GM12878 (cell line): ENCODE data around the gene USP36. TPM values are rescaled to one million over a fixed set of nuclear protein-coding genes. Genes with fewer than 3 reads are reported as not detected.

Experiments used
- ATAC-seq: fragments of 200-7000 bp; cut with Tn5 transposase; 3 replicates; pipeline ENCODE4 v1.9.1; 2020; ENCODE audit warnings: mild to moderate bottlenecking, moderate library complexity
- BruUV-seq: library from RNA; stranded (reverse); fragments of 400-500 nt; replicated peaks from 2 replicates; lab custom pipeline; 2021; lab: Mats Ljungman, UMichigan
- CTCF ChIA-PET: fragments of 300-600 bp; sonication (Branson Sonifier 250); formaldehyde crosslinking; extraction: SDS; loops from one replicate; lab custom pipeline; 2021; ENCODE audit warnings: inconsistent platforms; lab: Yijun Ruan, JAX
- POLR2A ChIA-PET: fragments of 350-600 bp; formaldehyde crosslinking; extraction: SDS; loops from one replicate; lab custom pipeline; 2021; ENCODE audit warnings: inconsistent platforms; lab: Charles Lee
- RAD21 ChIA-PET: fragments of 300-600 bp; sonication (Branson Sonifier 250); formaldehyde crosslinking; loops from one replicate; lab custom pipeline; 2023; ENCODE audit warnings: antibody characterized with exemption; ENCODE audit not compliant: unreplicated experiment; lab: Charles Lee
- SMC1A ChIA-PET: fragments of 300-600 bp; sonication (Branson Sonifier 250); formaldehyde crosslinking; loops from one replicate; lab custom pipeline; 2023; ENCODE audit not compliant: unreplicated experiment, uncharacterized antibody; lab: Charles Lee
- DNase-seq: peaks from one replicate; pipeline ENCODE4 v3.0.0-alpha.2; 2011; ENCODE audit warnings: low read depth, low spot score
- FAIRE-seq: peaks from 3 replicates; lab custom pipeline; 2011; peaks lifted over from hg19 to GRCh38; lab: Jason Lieb, UNC
- H2AFZ ChIP-seq: 2 replicates; pipeline ENCODE4 v1.6.0; 2011; ENCODE audit warnings: low read depth, low read length, control low read depth; ENCODE audit not compliant: control insufficient read depth
- H3K27ac ChIP-seq: 2 replicates; pipeline ENCODE4 v1.5.1; 2011; ENCODE audit warnings: control low read depth; ENCODE audit not compliant: control insufficient read depth, insufficient read depth
- H3K27me3 ChIP-seq, 2 experiments: replicated peaks in 1 of 2; 2 replicates each; pipeline versions ENCODE4 v1.6.0 to v1.6.1; 2011; ENCODE audit warnings: low read length in 1 of 2; ENCODE audit not compliant: control insufficient read depth in 2 of 2, insufficient read depth in 2 of 2
- H3K36me3 ChIP-seq, 2 experiments: 2 replicates each; pipeline ENCODE4 v1.5.1; 2011; ENCODE audit warnings: low read length in 1 of 2; ENCODE audit not compliant: control insufficient read depth in 2 of 2, insufficient read depth in 2 of 2
- H3K4me1 ChIP-seq: 2 replicates; pipeline ENCODE4 v1.6.1; 2011; ENCODE audit warnings: mild to moderate bottlenecking, low read length, moderate library complexity, mixed read lengths; ENCODE audit not compliant: control insufficient read depth, insufficient read depth
- H3K4me2 ChIP-seq: 2 replicates; pipeline ENCODE4 v1.6.0; 2011; ENCODE audit warnings: control low read depth; ENCODE audit not compliant: control insufficient read depth, insufficient read depth
- H3K4me3 ChIP-seq: fragments of 200-600 bp; sonication (generic); 2 replicates; pipeline ENCODE4 v1.5.1; 2016
- H3K79me2 ChIP-seq: 2 replicates; pipeline ENCODE4 v1.6.0; 2011; ENCODE audit warnings: low read length; ENCODE audit not compliant: control insufficient read depth, insufficient read depth
- H3K9ac ChIP-seq: 2 replicates; pipeline ENCODE4 v1.8.0; 2011; ENCODE audit warnings: low read length, control low read depth, mixed read lengths; ENCODE audit not compliant: control insufficient read depth, insufficient read depth
- H3K9me3 ChIP-seq: replicated peaks from 3 replicates; pipeline ENCODE4 v1.5.1; 2011; ENCODE audit warnings: mild to moderate bottlenecking, low read length; ENCODE audit not compliant: control insufficient read depth, insufficient read depth
- H4K20me1 ChIP-seq: 2 replicates; pipeline ENCODE4 v1.6.0; 2011; ENCODE audit not compliant: control insufficient read depth, insufficient read depth
- BACH1 ChIP-seq: fragments of 450-650 bp; IDR thresholded peaks from 2 replicates; pipeline ENCODE4 v1.6.1; 2017; ENCODE audit warnings: mild to moderate bottlenecking, borderline replicate concordance
- LARP7 ChIP-seq: fragments of 450-650 bp; IDR thresholded peaks from 2 replicates; pipeline ENCODE4 v1.6.1; 2017; ENCODE audit warnings: mild to moderate bottlenecking
- PKNOX1 ChIP-seq: fragments of 450-650 bp; IDR thresholded peaks from 2 replicates; pipeline ENCODE4 v1.6.1; 2016; ENCODE audit warnings: mild to moderate bottlenecking
- POLR2AphosphoS5 ChIP-seq: IDR thresholded peaks from 2 replicates; pipeline ENCODE4 v1.6.1; 2011; ENCODE audit warnings: mild to moderate bottlenecking, low read length, inconsistent platforms
- SIX5 ChIP-seq: IDR thresholded peaks from 2 replicates; pipeline ENCODE4 v1.6.1; 2011; ENCODE audit warnings: mild to moderate bottlenecking, low read depth, low read length, moderate library complexity; ENCODE audit not compliant: severe bottlenecking
- SMARCA5 ChIP-seq: fragments of 450-650 bp; IDR thresholded peaks from 2 replicates; pipeline ENCODE4 v1.6.1; 2017; ENCODE audit warnings: mild to moderate bottlenecking
- WGBS: methylation state at CpG from one replicate; pipeline ENCODE4 v1.1.6; 2016; ENCODE audit warnings: low lambda C conversion rate; ENCODE audit not compliant: insufficient replicate concordance, insufficient coverage; ENCODE audit errors: missing lambda C conversion rate; 5-methylcytosine and 5-hydroxymethylcytosine counted together
- in situ Hi-C: fragments of 300-500 bp; cut with MboI; formaldehyde crosslinking; loops from 9 replicates; pipeline ENCODE4 v1.14.3; 2018; ENCODE audit warnings: mixed read lengths
- intact Hi-C: fragments of 100-400 bp; cut with micrococcal nuclease; formaldehyde crosslinking; loops from one replicate; pipeline ENCODE4 v1.14.2; 2022; ENCODE audit not compliant: unreplicated experiment
- polyA plus RNA-seq, 11 experiments: library from polyadenylated mRNA; depleted of rRNA in 4 of 11; unstranded in 6 of 11; stranded (reverse) in 5 of 11; fragments of >200 nt; fragmentation: Nextera tagmentation in 4 of 11; fragmentation: Illumina TruSeq in 1 of 11; extraction: Ambion mirVana in 4 of 11; extraction: Trizol in 1 of 11; gene quantifications; 1 replicate in 1 of 11; 2 replicates in 10 of 11; pipeline versions ENCODE4 v1.2.1 to v1.2.3, GENCODE V29; 2011 to 2016; ENCODE audit warnings: inconsistent platforms in 2 of 11, missing spikeins in 2 of 11, low read depth in 1 of 11
- total RNA-seq, 4 experiments: library from RNA; depleted of rRNA in 3 of 4; stranded (reverse); fragments of >200 nt in 3 of 4; fragmentation: Illumina TruSeq in 1 of 4; extraction: Trizol in 1 of 4; gene quantifications; 2 replicates each; pipeline versions ENCODE4 v1.2.1 to v1.2.3, GENCODE V29; 2013 to 2021
- TF ChIP-seq, protein P1 (sequence below): IDR thresholded peaks from 2 replicates; pipeline ENCODE4 v1.6.1; 2012; ENCODE audit warnings: low read depth, low read length, improper control_type of control experiment
- TF ChIP-seq, protein P2 (sequence below): IDR thresholded peaks from 2 replicates; pipeline ENCODE4 v1.6.1; 2012; ENCODE audit warnings: low read depth, low read length, improper control_type of control experiment
- TF ChIP-seq, protein P3 (sequence below): fragments of 450-650 bp; IDR thresholded peaks from 2 replicates; pipeline ENCODE4 v1.6.1; 2017; ENCODE audit warnings: mild to moderate bottlenecking, moderate library complexity
- TF ChIP-seq, protein P4 (sequence below): fragments of 450-650 bp; formaldehyde crosslinking; IDR thresholded peaks from 2 replicates; pipeline ENCODE4 v1.4.0; 2022; ENCODE audit warnings: mild to moderate bottlenecking, moderate library complexity
- TF ChIP-seq, protein P5 (sequence below): fragments of 450-650 bp; IDR thresholded peaks from 2 replicates; pipeline ENCODE4 v1.6.1; 2017; ENCODE audit warnings: mild to moderate bottlenecking

Gene USP36
- total and polyA plus RNA-seq, 10 of the 15 experiments (the other 5 are each of a cell fraction or from before 2014, with no cell fraction given) = 7.2 to 65.7 (median 33.6) TPM

DNA sequence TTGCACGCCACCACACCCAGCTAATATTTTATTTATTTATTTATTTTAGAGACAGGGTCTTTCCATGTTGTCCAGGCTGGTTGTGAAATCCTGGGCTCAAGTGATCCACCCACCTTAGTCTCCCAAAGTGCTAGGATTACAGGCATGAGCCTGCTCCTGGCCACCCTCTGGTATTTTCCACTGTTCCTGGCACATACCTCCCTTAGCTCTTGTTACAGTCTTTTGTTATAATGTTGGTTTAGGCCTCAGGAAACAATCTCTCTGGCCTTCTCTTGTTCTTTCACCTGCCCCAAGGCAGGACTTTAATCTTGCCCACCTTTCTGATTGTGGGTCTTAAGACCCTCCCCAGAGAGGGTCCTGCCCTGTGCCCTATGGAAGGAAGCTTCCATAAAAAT lies 55.0 kb downstream of the USP36 start:
- intact Hi-C loops = no loop called here
- ChIA-PET RAD21 (interaction anchor here (0.7 kb wide), 1 partner anchor 153 kb away, joined by 3 read pairs; no protein-coding TSS in a partner anchor), SMC1A (interaction anchor here (2.0 to 2.3 kb wide), 2 partner anchors 50 to 77 kb away, joined by 7 to 8 read pairs; no protein-coding TSS in a partner anchor), POLR2A (no interaction called here), CTCF (interaction anchor here (1.2 to 2.1 kb wide), 2 partner anchors 15 to 534 kb away, joined by 3 to 7 read pairs; no protein-coding TSS in a partner anchor)
- FAIRE-seq (no peak), DNase-seq (no peak), ATAC-seq (no peak)
- Histone ChIP-seq H3K9ac (no peak overlapping the region), H3K4me2 (no peak overlapping the region), H3K79me2 (peaks cover 18% of the 10 kb centered on the region), H3K4me1 (no peaks in the 10 kb centered on the region; the same call in 1 of the 2 replicates), H4K20me1 (no peaks in the 10 kb centered on the region), H3K36me3 (no peaks in the 10 kb centered on the region), H3K4me3 (no peak overlapping the region), H3K27me3 (no peaks in the 10 kb centered on the region), H3K27ac (no peak overlapping the region), H3K9me3 (no peaks in the 10 kb centered on the region), H2AFZ (no peak overlapping the region)
- no TSS peak for BruUV-seq
- TF ChIP-seq, protein P1, sequence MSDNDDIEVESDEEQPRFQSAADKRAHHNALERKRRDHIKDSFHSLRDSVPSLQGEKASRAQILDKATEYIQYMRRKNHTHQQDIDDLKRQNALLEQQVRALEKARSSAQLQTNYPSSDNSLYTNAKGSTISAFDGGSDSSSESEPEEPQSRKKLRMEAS = no peak
- TF ChIP-seq, protein P2, sequence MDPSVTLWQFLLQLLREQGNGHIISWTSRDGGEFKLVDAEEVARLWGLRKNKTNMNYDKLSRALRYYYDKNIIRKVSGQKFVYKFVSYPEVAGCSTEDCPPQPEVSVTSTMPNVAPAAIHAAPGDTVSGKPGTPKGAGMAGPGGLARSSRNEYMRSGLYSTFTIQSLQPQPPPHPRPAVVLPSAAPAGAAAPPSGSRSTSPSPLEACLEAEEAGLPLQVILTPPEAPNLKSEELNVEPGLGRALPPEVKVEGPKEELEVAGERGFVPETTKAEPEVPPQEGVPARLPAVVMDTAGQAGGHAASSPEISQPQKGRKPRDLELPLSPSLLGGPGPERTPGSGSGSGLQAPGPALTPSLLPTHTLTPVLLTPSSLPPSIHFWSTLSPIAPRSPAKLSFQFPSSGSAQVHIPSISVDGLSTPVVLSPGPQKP = no peak
- TF ChIP-seq POLR2AphosphoS5 (no peak), SMARCA5 (no peak), SIX5 (no peak), LARP7 (no peak), BACH1 (no peak), PKNOX1 (no peak)
- TF ChIP-seq, protein P3, sequence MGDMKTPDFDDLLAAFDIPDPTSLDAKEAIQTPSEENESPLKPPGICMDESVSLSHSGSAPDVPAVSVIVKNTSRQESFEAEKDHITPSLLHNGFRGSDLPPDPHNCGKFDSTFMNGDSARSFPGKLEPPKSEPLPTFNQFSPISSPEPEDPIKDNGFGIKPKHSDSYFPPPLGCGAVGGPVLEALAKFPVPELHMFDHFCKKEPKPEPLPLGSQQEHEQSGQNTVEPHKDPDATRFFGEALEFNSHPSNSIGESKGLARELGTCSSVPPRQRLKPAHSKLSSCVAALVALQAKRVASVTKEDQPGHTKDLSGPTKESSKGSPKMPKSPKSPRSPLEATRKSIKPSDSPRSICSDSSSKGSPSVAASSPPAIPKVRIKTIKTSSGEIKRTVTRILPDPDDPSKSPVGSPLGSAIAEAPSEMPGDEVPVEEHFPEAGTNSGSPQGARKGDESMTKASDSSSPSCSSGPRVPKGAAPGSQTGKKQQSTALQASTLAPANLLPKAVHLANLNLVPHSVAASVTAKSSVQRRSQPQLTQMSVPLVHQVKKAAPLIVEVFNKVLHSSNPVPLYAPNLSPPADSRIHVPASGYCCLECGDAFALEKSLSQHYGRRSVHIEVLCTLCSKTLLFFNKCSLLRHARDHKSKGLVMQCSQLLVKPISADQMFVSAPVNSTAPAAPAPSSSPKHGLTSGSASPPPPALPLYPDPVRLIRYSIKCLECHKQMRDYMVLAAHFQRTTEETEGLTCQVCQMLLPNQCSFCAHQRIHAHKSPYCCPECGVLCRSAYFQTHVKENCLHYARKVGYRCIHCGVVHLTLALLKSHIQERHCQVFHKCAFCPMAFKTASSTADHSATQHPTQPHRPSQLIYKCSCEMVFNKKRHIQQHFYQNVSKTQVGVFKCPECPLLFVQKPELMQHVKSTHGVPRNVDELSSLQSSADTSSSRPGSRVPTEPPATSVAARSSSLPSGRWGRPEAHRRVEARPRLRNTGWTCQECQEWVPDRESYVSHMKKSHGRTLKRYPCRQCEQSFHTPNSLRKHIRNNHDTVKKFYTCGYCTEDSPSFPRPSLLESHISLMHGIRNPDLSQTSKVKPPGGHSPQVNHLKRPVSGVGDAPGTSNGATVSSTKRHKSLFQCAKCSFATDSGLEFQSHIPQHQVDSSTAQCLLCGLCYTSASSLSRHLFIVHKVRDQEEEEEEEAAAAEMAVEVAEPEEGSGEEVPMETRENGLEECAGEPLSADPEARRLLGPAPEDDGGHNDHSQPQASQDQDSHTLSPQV = no peak
- TF ChIP-seq, protein P4, sequence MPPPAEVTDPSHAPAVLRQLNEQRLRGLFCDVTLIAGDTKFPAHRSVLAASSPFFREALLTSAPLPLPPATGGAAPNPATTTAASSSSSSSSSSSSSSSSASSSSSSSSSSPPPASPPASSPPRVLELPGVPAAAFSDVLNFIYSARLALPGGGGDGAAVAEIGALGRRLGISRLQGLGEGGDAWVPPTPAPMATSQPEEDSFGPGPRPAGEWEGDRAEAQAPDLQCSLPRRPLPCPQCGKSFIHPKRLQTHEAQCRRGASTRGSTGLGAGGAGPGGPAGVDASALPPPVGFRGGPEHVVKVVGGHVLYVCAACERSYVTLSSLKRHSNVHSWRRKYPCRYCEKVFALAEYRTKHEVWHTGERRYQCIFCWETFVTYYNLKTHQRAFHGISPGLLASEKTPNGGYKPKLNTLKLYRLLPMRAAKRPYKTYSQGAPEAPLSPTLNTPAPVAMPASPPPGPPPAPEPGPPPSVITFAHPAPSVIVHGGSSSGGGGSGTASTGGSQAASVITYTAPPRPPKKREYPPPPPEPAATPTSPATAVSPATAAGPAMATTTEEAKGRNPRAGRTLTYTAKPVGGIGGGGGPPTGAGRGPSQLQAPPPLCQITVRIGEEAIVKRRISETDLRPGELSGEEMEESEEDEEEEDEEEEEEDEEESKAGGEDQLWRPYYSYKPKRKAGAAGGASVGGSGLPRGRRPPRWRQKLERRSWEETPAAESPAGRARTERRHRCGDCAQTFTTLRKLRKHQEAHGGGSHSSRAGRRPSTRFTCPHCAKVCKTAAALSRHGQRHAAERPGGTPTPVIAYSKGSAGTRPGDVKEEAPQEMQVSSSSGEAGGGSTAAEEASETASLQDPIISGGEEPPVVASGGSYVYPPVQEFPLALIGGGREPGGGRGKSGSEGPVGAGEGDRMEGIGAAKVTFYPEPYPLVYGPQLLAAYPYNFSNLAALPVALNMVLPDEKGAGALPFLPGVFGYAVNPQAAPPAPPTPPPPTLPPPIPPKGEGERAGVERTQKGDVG = no peak
- TF ChIP-seq, protein P5, sequence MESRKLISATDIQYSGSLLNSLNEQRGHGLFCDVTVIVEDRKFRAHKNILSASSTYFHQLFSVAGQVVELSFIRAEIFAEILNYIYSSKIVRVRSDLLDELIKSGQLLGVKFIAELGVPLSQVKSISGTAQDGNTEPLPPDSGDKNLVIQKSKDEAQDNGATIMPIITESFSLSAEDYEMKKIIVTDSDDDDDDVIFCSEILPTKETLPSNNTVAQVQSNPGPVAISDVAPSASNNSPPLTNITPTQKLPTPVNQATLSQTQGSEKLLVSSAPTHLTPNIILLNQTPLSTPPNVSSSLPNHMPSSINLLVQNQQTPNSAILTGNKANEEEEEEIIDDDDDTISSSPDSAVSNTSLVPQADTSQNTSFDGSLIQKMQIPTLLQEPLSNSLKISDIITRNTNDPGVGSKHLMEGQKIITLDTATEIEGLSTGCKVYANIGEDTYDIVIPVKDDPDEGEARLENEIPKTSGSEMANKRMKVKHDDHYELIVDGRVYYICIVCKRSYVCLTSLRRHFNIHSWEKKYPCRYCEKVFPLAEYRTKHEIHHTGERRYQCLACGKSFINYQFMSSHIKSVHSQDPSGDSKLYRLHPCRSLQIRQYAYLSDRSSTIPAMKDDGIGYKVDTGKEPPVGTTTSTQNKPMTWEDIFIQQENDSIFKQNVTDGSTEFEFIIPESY = no peak
- in situ Hi-C loops = no loop called here
- 100% methylated on average over 1 of the region's 1 CpG for WGBS
